ACHN (cell line): ENCODE measurements around the gene TIAM2.
"Not testable (repeated sequence)": the region's sequence is repeated elsewhere in the genome, so short reads cannot be mapped to it uniquely, and the experiment has no call there.

Source experiments
- DNase-seq: peaks from one replicate; pipeline ENCODE4 v3.0.0-alpha.2; 2015
- in situ Hi-C: cut with HindIII; loops from 2 replicates; pipeline ENCODE4 v1.10.0; 2017; ENCODE audit warnings: low sequenced_read_pairs, low pct_ligation_motif_present, low pct_unique_long_range_greater_than_20kb

Gene TIAM2

GRCh38 chr6:155228546-155229166, 233.5 kb downstream of the TIAM2 start:
- in situ Hi-C loops: no loop called here
- DNase-seq: no peak

GRCh38 chr6:155230975-155231374, 235.9 kb downstream of the TIAM2 start:
- DNase-seq, in situ Hi-C loops: not testable (repeated sequence)

- DNase-seq: no peak
- in situ Hi-C loops: no loop called here
These were observed 237.7 kb downstream of the TIAM2 start for GRCh38 chr6:155232848-155233247.

GRCh38 chr6:155234167-155234566, 239.1 kb downstream of the TIAM2 start:
- in situ Hi-C loops: no loop called here
- DNase-seq: no peak

GRCh38 chr6:155234687-155235086, 239.6 kb downstream of the TIAM2 start:
- no peak for DNase-seq
- in situ Hi-C loops: no loop called here

- no peak for DNase-seq
- in situ Hi-C loops: no loop called here
These were observed 240.0 kb downstream of the TIAM2 start for GRCh38 chr6:155235087-155235486.

- no peak for DNase-seq
- in situ Hi-C loops: no loop called here
These were observed 242.5 kb downstream of the TIAM2 start for GRCh38 chr6:155237613-155238012.

- in situ Hi-C loops: no loop called here
- DNase-seq: no peak
These were observed 245.9 kb downstream of the TIAM2 start for GRCh38 chr6:155240905-155241600.

- in situ Hi-C loops: no loop called here
- DNase-seq: no peak
These were observed 246.9 kb downstream of the TIAM2 start for GRCh38 chr6:155241966-155242365.

- in situ Hi-C loops: no loop called here
- DNase-seq: no peak
These were observed 249.3 kb downstream of the TIAM2 start for GRCh38 chr6:155244434-155244833.

GRCh38 chr6:155245193-155245592, 250.1 kb downstream of the TIAM2 start:
- DNase-seq: no peak
- in situ Hi-C loops: no loop called here

- in situ Hi-C loops: no loop called here
- DNase-seq: no peak
These were observed 250.7 kb downstream of the TIAM2 start for GRCh38 chr6:155245831-155246230.

- no peak for DNase-seq
- in situ Hi-C loops: no loop called here
These were observed 251.7 kb downstream of the TIAM2 start for GRCh38 chr6:155246825-155247224.

- in situ Hi-C loops: no loop called here
- peak; percentile 32 for DNase-seq
These were observed 252.5 kb downstream of the TIAM2 start for GRCh38 chr6:155247618-155248007.

- in situ Hi-C loops: no loop called here
- DNase-seq: peak; percentile 34
These were observed 253.2 kb downstream of the TIAM2 start for GRCh38 chr6:155248008-155249001.

GRCh38 chr6:155250701-155251381, 255.7 kb downstream of the TIAM2 start:
- no peak for DNase-seq
- in situ Hi-C loops: no loop called here

- in situ Hi-C loops: no loop called here
- no peak for DNase-seq
These were observed 257.5 kb downstream of the TIAM2 start for GRCh38 chr6:155252581-155252980.

GRCh38 chr6:155253337-155253736, 258.2 kb downstream of the TIAM2 start:
- in situ Hi-C loops: no loop called here
- DNase-seq: no peak

GRCh38 chr6:155254139-155254538, 259.0 kb downstream of the TIAM2 start:
- no peak for DNase-seq
- in situ Hi-C loops: no loop called here
